GM12878 (cell line): ENCODE results near the gene ANKRD33B. TPM values are rescaled to one million over a fixed set of nuclear protein-coding genes. Genes with fewer than 3 reads are reported as not detected.
A peak's percentile ranks its signal among the peaks of the same experiment; 100 is the strongest.

Experiments used
- BACH1 ChIP-seq: fragments of 450-650 bp; IDR thresholded peaks from 2 replicates; pipeline ENCODE4 v1.6.1; 2017; ENCODE audit warnings: mild to moderate bottlenecking, borderline replicate concordance
- CTCF ChIP-seq, 3 experiments: IDR thresholded peaks in 2 of 3; conservative IDR thresholded peaks in 1 of 3; 2 replicates each; pipeline ENCODE4 v1.5.1; 2011; ENCODE audit warnings: low read depth in 3 of 3, low read length in 3 of 3, mild to moderate bottlenecking in 3 of 3, control low read depth in 2 of 3, moderate library complexity in 2 of 3, inconsistent platforms in 1 of 3, mixed read lengths in 1 of 3; ENCODE audit not compliant: control insufficient read depth in 2 of 3, insufficient read depth in 1 of 3; ENCODE audit errors: extremely low read depth in 1 of 3
- E2F8 ChIP-seq: fragments of 450-650 bp; IDR thresholded peaks from 2 replicates; pipeline ENCODE4 v1.6.1; 2018; ENCODE audit warnings: mild to moderate bottlenecking, low read depth, moderate library complexity; ENCODE audit not compliant: partially characterized antibody
- GABPA ChIP-seq: IDR thresholded peaks from 2 replicates; pipeline ENCODE4 v1.6.1; 2014; ENCODE audit warnings: antibody characterized with exemption, low read depth, mild to moderate bottlenecking, inconsistent platforms
- HDGF ChIP-seq: fragments of 450-650 bp; IDR thresholded peaks from 2 replicates; pipeline ENCODE4 v1.6.1; 2016; ENCODE audit warnings: antibody characterized with exemption
- IRF4 ChIP-seq: IDR thresholded peaks from 2 replicates; pipeline ENCODE4 v1.6.1; 2011; ENCODE audit warnings: low read depth, low read length
- JUND ChIP-seq: IDR thresholded peaks from 2 replicates; pipeline ENCODE4 v1.6.1; 2012; ENCODE audit warnings: low read depth, mild to moderate bottlenecking, low read length, improper control_type of control experiment, moderate library complexity
- POU2F2 ChIP-seq: IDR thresholded peaks from 3 replicates; pipeline ENCODE4 v1.6.1; 2011; ENCODE audit warnings: low read depth, mild to moderate bottlenecking, low read length, borderline replicate concordance
- RCOR1 ChIP-seq: conservative IDR thresholded peaks from 2 replicates; pipeline ENCODE4 v1.6.1; 2012; ENCODE audit warnings: low read depth, low read length, improper control_type of control experiment
- SMARCA5 ChIP-seq: fragments of 450-650 bp; IDR thresholded peaks from 2 replicates; pipeline ENCODE4 v1.6.1; 2017; ENCODE audit warnings: mild to moderate bottlenecking
- SMC3 ChIP-seq: IDR thresholded peaks from 2 replicates; pipeline ENCODE4 v1.6.1; 2011; ENCODE audit warnings: low read length, improper control_type of control experiment, borderline replicate concordance
- TCF12 ChIP-seq: IDR thresholded peaks from 2 replicates; pipeline ENCODE4 v1.6.1; 2011; ENCODE audit warnings: low read depth, mild to moderate bottlenecking, low read length
- polyA plus RNA-seq, 11 experiments: library from polyadenylated mRNA; depleted of rRNA in 4 of 11; unstranded in 6 of 11; stranded (reverse) in 5 of 11; fragments of >200 nt; fragmentation: Nextera tagmentation in 4 of 11; fragmentation: Illumina TruSeq in 1 of 11; extraction: Ambion mirVana in 4 of 11; extraction: Trizol in 1 of 11; gene quantifications; 1 replicate in 1 of 11; 2 replicates in 10 of 11; pipeline versions ENCODE4 v1.2.1 to v1.2.3, GENCODE V29; 2011 to 2016; ENCODE audit warnings: inconsistent platforms in 2 of 11, missing spikeins in 2 of 11, low read depth in 1 of 11
- total RNA-seq, 4 experiments: library from RNA; depleted of rRNA in 3 of 4; stranded (reverse); fragments of >200 nt in 3 of 4; fragmentation: Illumina TruSeq in 1 of 4; extraction: Trizol in 1 of 4; gene quantifications; 2 replicates each; pipeline versions ENCODE4 v1.2.1 to v1.2.3, GENCODE V29; 2013 to 2021

The ANKRD33B gene
- total and polyA plus RNA-seq, 10 of the 15 experiments (the other 5 are each of a cell fraction or from before 2014, with no cell fraction given) = 4.9 to 61.6 (median 15.6) TPM

DNA sequence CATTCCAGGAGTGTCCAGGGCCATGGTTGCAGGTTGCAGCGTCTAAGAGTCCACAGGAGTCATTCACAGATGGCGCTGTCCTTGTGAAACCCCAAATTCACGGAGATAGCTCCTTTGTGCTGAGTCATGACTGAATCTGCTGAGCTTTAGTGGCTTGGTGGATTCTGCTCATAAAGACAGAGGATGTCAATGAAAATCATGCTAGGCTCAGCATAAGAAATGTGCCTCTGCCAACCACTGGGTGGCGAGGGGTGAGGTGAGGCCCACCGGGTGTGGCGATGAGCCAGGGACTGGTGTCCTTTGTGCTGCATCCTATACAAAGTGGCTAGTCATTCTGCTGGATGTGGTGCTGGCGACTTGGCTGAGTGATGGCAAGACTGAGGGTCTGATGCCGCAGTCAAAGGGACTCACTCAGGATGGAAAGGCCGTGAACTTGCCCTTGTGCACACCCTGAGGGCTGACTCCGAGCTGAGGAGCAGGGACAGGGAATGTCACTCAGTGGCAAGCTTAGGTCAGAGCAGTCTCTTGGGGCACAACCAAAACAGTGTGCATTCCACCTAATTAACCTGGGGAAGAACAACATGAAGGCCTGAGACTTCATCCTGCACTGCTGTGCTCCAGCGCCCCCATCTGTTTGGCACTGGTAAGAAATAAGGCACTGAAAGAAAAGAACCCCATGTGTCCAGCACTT lies 125.7 kb downstream of the ANKRD33B start (continued):
- no peak for TF ChIP-seq E2F8
- peak; percentile 61; the same call in 1 of the 2 replicates for TF ChIP-seq HDGF
- TF ChIP-seq GABPA = no peak
- peak; percentile 36 to 79 (median 67); a peak in 5 of 6 replicates for TF ChIP-seq CTCF (IDR thresholded peaks at IDR 0.05 in 2 of 3, conservative IDR thresholded peaks at IDR 0.05 in 1 of 3; ENCODE audit: control insufficient read depth in 2 of 3, extremely low read depth in 1 of 3, insufficient read depth in 1 of 3, low read depth in 3 of 3, low read length in 3 of 3)
- 0 out of 2 replicates have a peak, but pooled peaks have one; percentile 19 for TF ChIP-seq JUND
- 0 out of 3 replicates have a peak, but pooled peaks have one; percentile 10 for TF ChIP-seq POU2F2
- TF ChIP-seq IRF4 = no peak
- peak; percentile 68; the same call in 1 of the 2 replicates for TF ChIP-seq SMC3
- TF ChIP-seq TCF12 = no peak
- peak; percentile 98 for TF ChIP-seq BACH1
- no peak for TF ChIP-seq SMARCA5
- TF ChIP-seq RCOR1 = no peak
